HG03521 (cell line): ENCODE data around the gene ASAP3.

Experiments used
- ATAC-seq: cut with Tn5 transposase; IDR thresholded peaks from one replicate; pipeline ENCODE4 v1.9.1; 2021; ENCODE audit warnings: mild to moderate bottlenecking, moderate library complexity; ENCODE audit not compliant: unreplicated experiment

The ASAP3 gene

GRCh38 chr1:23450894-23451293, 33.1 kb downstream of the ASAP3 start:
- no peak for ATAC-seq

GRCh38 chr1:23449958-23450357, 34.0 kb downstream of the ASAP3 start:
- no peak for ATAC-seq

GRCh38 chr1:23449306-23449705, 34.7 kb downstream of the ASAP3 start:
- ATAC-seq = no peak

GRCh38 chr1:23448846-23449245, 35.1 kb downstream of the ASAP3 start:
- no peak for ATAC-seq

GRCh38 chr1:23446661-23447310, 37.2 kb downstream of the ASAP3 start:
- no peak for ATAC-seq

GRCh38 chr1:23444596-23445390, 39.2 kb downstream of the ASAP3 start:
- no peak for ATAC-seq

- ATAC-seq = no peak
Measured at GRCh38 chr1:23444104-23444533, 39.9 kb downstream of the ASAP3 start.

GRCh38 chr1:23442751-23443150, 41.2 kb downstream of the ASAP3 start:
- ATAC-seq = no peak

- ATAC-seq = no peak
Measured at GRCh38 chr1:23441446-23442148, 42.4 kb downstream of the ASAP3 start.

- ATAC-seq = no peak
Measured at GRCh38 chr1:23438545-23438944, 45.4 kb downstream of the ASAP3 start.

GRCh38 chr1:23437355-23437664, 46.7 kb downstream of the ASAP3 start:
- no peak for ATAC-seq

GRCh38 chr1:23436520-23437354, 47.2 kb downstream of the ASAP3 start:
- no peak for ATAC-seq

- no peak for ATAC-seq
Measured at GRCh38 chr1:23434260-23434775, 49.7 kb downstream of the ASAP3 start.

GRCh38 chr1:23433122-23433521, 50.9 kb downstream of the ASAP3 start:
- ATAC-seq = no peak

- no peak for ATAC-seq
Measured at GRCh38 chr1:23431431-23431830, 52.5 kb downstream of the ASAP3 start.

GRCh38 chr1:23430803-23431202, 53.2 kb downstream of the ASAP3 start:
- no peak for ATAC-seq

- no peak for ATAC-seq
Measured at GRCh38 chr1:23428136-23428905, 55.7 kb downstream of the ASAP3 start.

GRCh38 chr1:23427550-23427949, 56.4 kb downstream of the ASAP3 start:
- ATAC-seq = no peak

- no peak for ATAC-seq
Measured at GRCh38 chr1:23426828-23427227, 57.2 kb downstream of the ASAP3 start.

GRCh38 chr1:23425193-23425494, 58.8 kb downstream of the ASAP3 start:
- no peak for ATAC-seq
